SK-N-SH (cell line): ENCODE results near the gene GRK1. TPM values are rescaled to one million over a fixed set of nuclear protein-coding genes. Genes with fewer than 3 reads are reported as not detected.

Source experiments
- CTCF ChIA-PET: fragments of 300-600, 350-600 bp; formaldehyde crosslinking; extraction: SDS; loops from one replicate; lab custom pipeline; 2021; lab: Yijun Ruan, JAX
- POLR2A ChIA-PET: fragments of 350-600 bp; sonication (Branson Sonifier 250); formaldehyde crosslinking; extraction: SDS; loops from one replicate; lab custom pipeline; 2020; ENCODE audit warnings: antibody characterized with exemption, inconsistent platforms; lab: Yijun Ruan, JAX
- DNase-seq: peaks from one replicate; pipeline ENCODE4 v3.0.0; 2012
- H2AFZ ChIP-seq: fragments of 200-600 bp; sonication (generic); 2 replicates; pipeline ENCODE4 v1.8.1; 2016; ENCODE audit warnings: antibody characterized with exemption, mild to moderate bottlenecking, low read depth
- H3F3A ChIP-seq: fragments of 200-600 bp; sonication (generic); replicated peaks from 2 replicates; pipeline ENCODE3; 2016; ENCODE audit warnings: antibody characterized with exemption, mild to moderate bottlenecking; ENCODE audit not compliant: insufficient read depth
- H3K27ac ChIP-seq, 2 experiments: fragments of 200-500 bp in 1 of 2; fragments of 200-600 bp in 1 of 2; sonication (Bioruptor generic) in 1 of 2; sonication (generic), shearing (Covaris generic) in 1 of 2; 2 replicates each; pipeline versions ENCODE4 v1.5.1 to v1.6.1; 2014 to 2016; ENCODE audit warnings: low read depth in 2 of 2, inconsistent platforms in 1 of 2, low read length in 1 of 2, mild to moderate bottlenecking in 1 of 2, mixed read lengths in 1 of 2
- H3K27me3 ChIP-seq: fragments of 200-600 bp; sonication (generic), shearing (Covaris generic); 2 replicates; pipeline ENCODE4 v1.6.1; 2016; ENCODE audit warnings: mixed run types; ENCODE audit not compliant: insufficient read depth
- H3K36me3 ChIP-seq, 2 experiments: fragments of 200-500 bp in 1 of 2; fragments of 200-600 bp in 1 of 2; sonication (Bioruptor generic) in 1 of 2; sonication (generic) in 1 of 2; replicated peaks in 1 of 2; 2 replicates each; pipeline versions ENCODE3 to v1.5.1; 2014 to 2016; ENCODE audit warnings: low read length in 1 of 2, mild to moderate bottlenecking in 1 of 2; ENCODE audit not compliant: insufficient read depth in 2 of 2, control insufficient read depth in 1 of 2
- H3K4me1 ChIP-seq, 2 experiments: fragments of 200-500 bp in 1 of 2; fragments of 200-600 bp in 1 of 2; sonication (Bioruptor generic) in 1 of 2; sonication (generic), shearing (Covaris generic) in 1 of 2; 2 replicates each; pipeline versions ENCODE4 v1.5.1 to v1.6.1; 2014 to 2016; ENCODE audit warnings: low read depth in 1 of 2, low read length in 1 of 2, mixed run types in 1 of 2; ENCODE audit not compliant: insufficient read depth in 2 of 2, control insufficient read depth in 1 of 2
- H3K4me2 ChIP-seq: fragments of 200-600 bp; sonication (generic), shearing (Covaris generic); 2 replicates; pipeline ENCODE4 v1.6.1; 2017; ENCODE audit warnings: mixed run types
- H3K4me3 ChIP-seq, 2 experiments: fragments of 200-500 bp in 1 of 2; fragments of 200-600 bp in 1 of 2; sonication (Bioruptor generic) in 1 of 2; sonication (generic), shearing (Covaris generic) in 1 of 2; 2 replicates each; pipeline versions ENCODE4 v1.5.1 to v1.8.1; 2014 to 2016; ENCODE audit warnings: low read depth in 2 of 2, inconsistent platforms in 1 of 2, low read length in 1 of 2, mild to moderate bottlenecking in 1 of 2, mixed read lengths in 1 of 2, moderate library complexity in 1 of 2
- H3K79me2 ChIP-seq: fragments of 200-600 bp; sonication (generic); 2 replicates; pipeline ENCODE4 v1.8.1; 2017; ENCODE audit warnings: mild to moderate bottlenecking; ENCODE audit not compliant: insufficient read depth
- H3K9ac ChIP-seq: fragments of 200-600 bp; sonication (generic); 2 replicates; pipeline ENCODE4 v1.6.1; 2017; ENCODE audit warnings: mixed run types
- H3K9me2 ChIP-seq: fragments of 200-600 bp; sonication (generic); 2 replicates; pipeline ENCODE4 v1.6.1; 2017; ENCODE audit warnings: mixed run types
- H3K9me3 ChIP-seq: fragments of 200-600 bp; sonication (generic); 2 replicates; pipeline ENCODE4 v1.6.1; 2017; ENCODE audit warnings: mixed run types, mild to moderate bottlenecking, moderate library complexity
- H4K20me1 ChIP-seq: fragments of 200-600 bp; sonication (generic); 2 replicates; pipeline ENCODE4 v1.6.1; 2017; ENCODE audit warnings: mild to moderate bottlenecking, mixed run types; ENCODE audit not compliant: insufficient read depth
- CHD2 ChIP-seq: fragments of 150-350 bp; IDR thresholded peaks from 2 replicates; pipeline ENCODE4 v1.6.1; 2018; ENCODE audit warnings: low read length; ENCODE audit not compliant: partially characterized antibody
- ELF1 ChIP-seq: IDR thresholded peaks from 2 replicates; pipeline ENCODE4 v1.4.0; 2012
- EP300 ChIP-seq, 2 experiments: IDR thresholded peaks; 2 replicates each; pipeline versions ENCODE4 v1.4.0 to v1.6.1; 2012; ENCODE audit warnings: borderline replicate concordance in 1 of 2, low read depth in 1 of 2, low read length in 1 of 2
- FOXM1 ChIP-seq: IDR thresholded peaks from 2 replicates; pipeline ENCODE4 v1.4.0; 2012; ENCODE audit warnings: low read depth, mild to moderate bottlenecking
- GABPA ChIP-seq: IDR thresholded peaks from 2 replicates; pipeline ENCODE4 v1.4.0; 2012; ENCODE audit warnings: low read depth, mild to moderate bottlenecking
- GATA2 ChIP-seq: sonication (generic); formaldehyde crosslinking; IDR thresholded peaks from 2 replicates; pipeline ENCODE4 v1.5.0; 2020; ENCODE audit warnings: mild to moderate bottlenecking, missing genetic modification reagents
- NFIC ChIP-seq: IDR thresholded peaks from 2 replicates; pipeline ENCODE4 v1.4.0; 2012; ENCODE audit warnings: borderline replicate concordance
- NRF1 ChIP-seq: IDR thresholded peaks from 2 replicates; pipeline ENCODE4 v1.6.1; 2012; ENCODE audit warnings: low read depth, mild to moderate bottlenecking, low read length
- POLR2AphosphoS5 ChIP-seq: IDR thresholded peaks from 2 replicates; pipeline ENCODE4 v1.6.1; 2012; ENCODE audit warnings: low read depth, low read length
- RCOR1 ChIP-seq: fragments of 150-350 bp; IDR thresholded peaks from 2 replicates; pipeline ENCODE4 v1.6.1; 2017; ENCODE audit warnings: antibody characterized with exemption, low read length
- RFX5 ChIP-seq: IDR thresholded peaks from 2 replicates; pipeline ENCODE4 v1.6.1; 2012; ENCODE audit warnings: mild to moderate bottlenecking, improper control_type of control experiment, low read length
- RXRA ChIP-seq: IDR thresholded peaks from 2 replicates; pipeline ENCODE4 v1.4.0; 2012; ENCODE audit warnings: low read depth, mild to moderate bottlenecking, borderline replicate concordance
- SIN3A ChIP-seq: IDR thresholded peaks from 2 replicates; pipeline ENCODE4 v1.6.1; 2012; ENCODE audit warnings: low read depth, mild to moderate bottlenecking, low read length, moderate library complexity, borderline replicate concordance
- TCF12 ChIP-seq: IDR thresholded peaks from 2 replicates; pipeline ENCODE4 v1.4.0; 2012
- ZBTB33 ChIP-seq: IDR thresholded peaks from 2 replicates; pipeline ENCODE4 v1.4.0; 2012; ENCODE audit warnings: low read depth, borderline replicate concordance
- WGBS: methylation state at CpG from one replicate; pipeline ENCODE4 v1.1.6; 2017; ENCODE audit warnings: low lambda C conversion rate; 5-methylcytosine and 5-hydroxymethylcytosine counted together
- polyA plus RNA-seq, 3 experiments: library from polyadenylated mRNA; depleted of rRNA; stranded (reverse); fragments of >200 nt; gene quantifications; 2 replicates each; pipeline ENCODE4 v1.2.3, GENCODE V29; 2012
- TF ChIP-seq, protein P1 (sequence below): fragments of 200-600 bp; sonication (generic); IDR thresholded peaks from 2 replicates; pipeline ENCODE4 v1.6.1; 2017; ENCODE audit warnings: antibody characterized with exemption, mild to moderate bottlenecking, moderate library complexity
- TF ChIP-seq, protein P2 (sequence below): IDR thresholded peaks from 2 replicates; pipeline ENCODE4 v1.4.0; 2012; ENCODE audit warnings: low read depth, borderline replicate concordance
- TF ChIP-seq, protein P3 (sequence below): fragments of 150-350 bp; IDR thresholded peaks from 2 replicates; pipeline ENCODE4 v1.6.1; 2016; ENCODE audit warnings: mild to moderate bottlenecking, low read depth, low read length

GRK1 gene
- polyA plus RNA-seq, 1 of the 3 experiments (the other 2 are of a cell fraction): 0.12 TPM

DNA sequence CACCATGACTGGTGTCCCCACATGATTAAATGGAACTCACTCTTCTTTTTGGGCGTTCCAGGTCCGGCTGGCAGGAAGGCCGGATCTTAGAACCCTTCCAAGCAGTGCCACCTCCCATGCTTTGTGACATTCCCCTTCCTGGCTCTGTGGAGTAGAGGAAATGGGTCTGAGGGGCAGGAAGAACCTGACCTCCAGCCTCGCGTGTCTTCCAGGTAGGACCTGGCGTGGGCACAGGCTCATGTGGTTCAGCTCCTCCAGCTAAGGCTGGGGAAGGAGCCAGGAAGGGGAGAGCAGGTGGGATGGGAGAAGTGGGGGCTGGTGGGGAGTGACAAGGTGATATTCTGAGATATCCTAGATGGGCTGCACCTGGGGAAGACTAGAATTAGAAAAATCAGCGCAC lies 94.1 kb downstream of the GRK1 start:
- no peak overlapping the region for H3K4me3 ChIP-seq
- CTCF ChIA-PET: interaction anchor here (0.8 to 1.3 kb wide), 2 partner anchors 16 to 55 kb away, joined by 3 read pairs; no protein-coding TSS in a partner anchor
- 84% methylated on average over 7 of the region's 7 CpGs for WGBS

DNA sequence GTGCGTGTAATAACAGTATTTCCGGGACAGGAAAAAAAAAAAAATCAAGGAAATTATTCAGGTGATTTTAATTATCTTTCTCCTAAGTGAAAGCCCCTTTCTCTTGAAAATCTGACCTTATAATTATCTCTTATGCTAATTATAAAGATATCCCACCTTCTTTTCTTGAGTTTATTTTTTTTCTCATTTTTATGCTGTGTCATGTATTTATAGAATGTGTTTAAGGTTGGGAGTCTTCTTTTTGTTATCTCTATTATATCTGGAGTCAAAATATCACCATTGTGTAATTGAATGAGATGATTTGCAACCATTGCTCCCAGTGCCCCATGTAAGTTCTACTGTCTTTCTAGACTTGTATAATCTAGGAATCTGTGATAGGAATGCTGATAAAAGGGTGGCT lies 95.1 kb downstream of the GRK1 start:
- no peak for DNase-seq
- Histone ChIP-seq H2AFZ (no peak overlapping the region), H4K20me1 (no peaks in the 10 kb centered on the region), H3K79me2 (no peaks in the 10 kb centered on the region), H3K9me3 (no peaks in the 10 kb centered on the region)
- CTCF ChIA-PET: interaction anchor here (0.8 to 1.3 kb wide), 2 partner anchors 15 to 54 kb away, joined by 3 read pairs; no protein-coding TSS in a partner anchor
- POLR2A ChIA-PET: no interaction called here
- no peak for TF ChIP-seq EP300 (IDR thresholded peaks at IDR 0.05; ENCODE audit: borderline replicate concordance in 1 of 2, low read depth in 1 of 2, low read length in 1 of 2)
- no peak for TF ChIP-seq GABPA
- TF ChIP-seq, protein P1, sequence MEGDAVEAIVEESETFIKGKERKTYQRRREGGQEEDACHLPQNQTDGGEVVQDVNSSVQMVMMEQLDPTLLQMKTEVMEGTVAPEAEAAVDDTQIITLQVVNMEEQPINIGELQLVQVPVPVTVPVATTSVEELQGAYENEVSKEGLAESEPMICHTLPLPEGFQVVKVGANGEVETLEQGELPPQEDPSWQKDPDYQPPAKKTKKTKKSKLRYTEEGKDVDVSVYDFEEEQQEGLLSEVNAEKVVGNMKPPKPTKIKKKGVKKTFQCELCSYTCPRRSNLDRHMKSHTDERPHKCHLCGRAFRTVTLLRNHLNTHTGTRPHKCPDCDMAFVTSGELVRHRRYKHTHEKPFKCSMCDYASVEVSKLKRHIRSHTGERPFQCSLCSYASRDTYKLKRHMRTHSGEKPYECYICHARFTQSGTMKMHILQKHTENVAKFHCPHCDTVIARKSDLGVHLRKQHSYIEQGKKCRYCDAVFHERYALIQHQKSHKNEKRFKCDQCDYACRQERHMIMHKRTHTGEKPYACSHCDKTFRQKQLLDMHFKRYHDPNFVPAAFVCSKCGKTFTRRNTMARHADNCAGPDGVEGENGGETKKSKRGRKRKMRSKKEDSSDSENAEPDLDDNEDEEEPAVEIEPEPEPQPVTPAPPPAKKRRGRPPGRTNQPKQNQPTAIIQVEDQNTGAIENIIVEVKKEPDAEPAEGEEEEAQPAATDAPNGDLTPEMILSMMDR: no peak
- 0 out of 2 replicates have a peak, but pooled peaks have one; percentile 40 for TF ChIP-seq TCF12
- TF ChIP-seq, all 33 proteins: peak for 1
- Histone ChIP-seq H3K4me3 (no peak overlapping the region), H3K36me3 (no peaks in the 10 kb centered on the region), H3F3A (peaks cover 5% of the 10 kb centered on the region), H3K27ac (no peak overlapping the region), H3K9me2 (no peaks in the 10 kb centered on the region), H3K27me3 (no peaks in the 10 kb centered on the region), H3K4me1 (peaks cover 0 to 10% of the 10 kb centered on the region in 2 experiments; a peak in 1 of 4 replicates), H3K9ac (no peak overlapping the region), H3K4me2 (no peak overlapping the region)
- WGBS: 89% methylated on average over 2 of the region's 2 CpGs

More for the DNA sequence above, 94.1 kb downstream of the GRK1 start:
- H3K79me2 ChIP-seq: no peaks in the 10 kb centered on the region
- H3K36me3 ChIP-seq: no peaks in the 10 kb centered on the region
- no peak overlapping the region for H3K9ac ChIP-seq
- peaks cover 8% of the 10 kb centered on the region for H3F3A ChIP-seq
- no peaks in the 10 kb centered on the region for H3K27me3 ChIP-seq
- H3K4me2 ChIP-seq: no peak overlapping the region
- no peak for TF ChIP-seq ELF1
- TF ChIP-seq RCOR1: no peak
- no peak for TF ChIP-seq ZBTB33
- no peak for TF ChIP-seq FOXM1
- TF ChIP-seq CHD2: no peak
- no peak for TF ChIP-seq POLR2AphosphoS5
- no peak for TF ChIP-seq TCF12
- no peak for TF ChIP-seq GATA2 (CRISPR knock-in tag)
- no peak for TF ChIP-seq RXRA
- no peak for TF ChIP-seq RFX5
- no peak for TF ChIP-seq EP300 (IDR thresholded peaks at IDR 0.05; ENCODE audit: borderline replicate concordance in 1 of 2, low read depth in 1 of 2, low read length in 1 of 2)
- TF ChIP-seq NRF1: no peak
- TF ChIP-seq NFIC: no peak
- TF ChIP-seq, protein P2, sequence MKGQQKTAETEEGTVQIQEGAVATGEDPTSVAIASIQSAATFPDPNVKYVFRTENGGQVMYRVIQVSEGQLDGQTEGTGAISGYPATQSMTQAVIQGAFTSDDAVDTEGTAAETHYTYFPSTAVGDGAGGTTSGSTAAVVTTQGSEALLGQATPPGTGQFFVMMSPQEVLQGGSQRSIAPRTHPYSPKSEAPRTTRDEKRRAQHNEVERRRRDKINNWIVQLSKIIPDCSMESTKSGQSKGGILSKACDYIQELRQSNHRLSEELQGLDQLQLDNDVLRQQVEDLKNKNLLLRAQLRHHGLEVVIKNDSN: no peak
- TF ChIP-seq, protein P3, sequence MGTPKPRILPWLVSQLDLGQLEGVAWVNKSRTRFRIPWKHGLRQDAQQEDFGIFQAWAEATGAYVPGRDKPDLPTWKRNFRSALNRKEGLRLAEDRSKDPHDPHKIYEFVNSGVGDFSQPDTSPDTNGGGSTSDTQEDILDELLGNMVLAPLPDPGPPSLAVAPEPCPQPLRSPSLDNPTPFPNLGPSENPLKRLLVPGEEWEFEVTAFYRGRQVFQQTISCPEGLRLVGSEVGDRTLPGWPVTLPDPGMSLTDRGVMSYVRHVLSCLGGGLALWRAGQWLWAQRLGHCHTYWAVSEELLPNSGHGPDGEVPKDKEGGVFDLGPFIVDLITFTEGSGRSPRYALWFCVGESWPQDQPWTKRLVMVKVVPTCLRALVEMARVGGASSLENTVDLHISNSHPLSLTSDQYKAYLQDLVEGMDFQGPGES: no peak
- no peak for TF ChIP-seq SIN3A
- DNase-seq: no peak
- no peak overlapping the region for H3K27ac ChIP-seq
- no peaks in the 10 kb centered on the region for H4K20me1 ChIP-seq
- H3K9me3 ChIP-seq: no peaks in the 10 kb centered on the region
- peaks cover 0 to 10% of the 10 kb centered on the region in 2 experiments; a peak in 1 of 4 replicates for H3K4me1 ChIP-seq
- H3K9me2 ChIP-seq: no peaks in the 10 kb centered on the region
- H2AFZ ChIP-seq: no peak overlapping the region
- POLR2A ChIA-PET: no interaction called here
